NCI-H69 (cell line): ENCODE measurements around the gene CEMIP.

Experiments
- DNase-seq: peaks from one replicate; lab custom pipeline; 2025; lab: John Stamatoyannopoulos, UW

The CEMIP gene

GRCh38 chr15:80890341-80891005 lies 111.3 kb downstream of the CEMIP start:
- DNase-seq: no peak

DNA sequence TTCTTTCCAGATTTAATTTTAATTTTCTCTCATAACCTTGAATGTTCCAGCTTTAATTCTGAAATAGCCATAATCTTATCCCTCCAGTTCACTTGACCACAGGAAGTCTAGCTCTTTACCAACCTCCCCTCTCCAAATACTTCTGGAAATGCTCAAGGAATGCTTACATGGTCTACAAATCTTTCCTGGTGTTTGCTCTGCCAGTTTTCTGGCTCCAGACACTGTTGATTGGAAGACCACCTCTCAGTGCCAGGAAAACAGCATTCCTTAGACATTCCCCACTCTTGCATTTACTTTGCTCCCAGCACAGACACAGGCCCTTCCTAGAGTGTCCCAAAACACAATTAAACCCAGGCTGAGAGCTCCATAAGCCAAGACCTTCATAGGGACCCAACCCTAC lies 111.8 kb downstream of the CEMIP start:
- no peak for DNase-seq

GRCh38 chr15:80892414-80892813 lies 113.2 kb downstream of the CEMIP start:
- DNase-seq: no peak

GRCh38 chr15:80893777-80894176 lies 114.6 kb downstream of the CEMIP start:
- no peak for DNase-seq

DNA sequence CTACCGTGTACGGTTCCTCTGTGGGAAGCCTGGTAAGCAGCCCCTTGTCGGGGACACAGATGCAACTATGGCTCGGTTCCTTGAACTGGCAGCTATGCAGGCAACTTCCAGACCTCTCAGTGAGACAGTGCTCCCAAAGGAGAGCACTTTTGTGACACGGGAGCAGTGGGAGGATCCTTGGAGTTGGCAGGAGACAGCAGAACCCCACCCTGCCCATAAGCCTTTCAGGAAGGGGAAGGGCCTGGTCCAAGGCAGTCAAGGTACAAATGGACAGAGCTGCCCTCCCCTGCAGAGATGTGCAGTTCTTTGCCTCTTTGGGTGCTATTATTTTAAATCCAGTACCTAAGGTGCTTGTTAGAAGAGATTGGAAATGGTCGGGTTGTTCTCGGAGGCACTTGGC lies 115.9 kb downstream of the CEMIP start:
- no peak for DNase-seq

GRCh38 chr15:80895965-80896364 lies 116.8 kb downstream of the CEMIP start:
- DNase-seq: no peak

DNA sequence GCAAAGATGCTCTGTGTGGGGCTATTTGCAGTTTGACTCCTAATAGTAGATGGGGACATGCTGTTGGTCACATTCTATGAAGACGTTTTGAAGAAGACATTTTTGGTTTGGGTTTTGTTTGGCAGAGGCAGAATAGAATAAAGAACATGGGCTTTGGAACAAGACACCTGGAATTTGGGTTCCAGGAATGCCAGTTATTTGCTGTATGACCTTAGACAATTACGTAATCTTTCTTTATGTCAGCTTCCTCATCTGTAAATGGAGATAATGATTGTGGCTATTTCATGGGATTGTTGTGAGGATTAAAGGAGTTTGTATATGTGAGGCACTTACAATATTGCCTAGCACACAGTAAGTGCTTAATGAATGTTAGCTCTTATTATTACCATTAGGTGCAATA lies 118.9 kb downstream of the CEMIP start:
- DNase-seq: no peak

DNA sequence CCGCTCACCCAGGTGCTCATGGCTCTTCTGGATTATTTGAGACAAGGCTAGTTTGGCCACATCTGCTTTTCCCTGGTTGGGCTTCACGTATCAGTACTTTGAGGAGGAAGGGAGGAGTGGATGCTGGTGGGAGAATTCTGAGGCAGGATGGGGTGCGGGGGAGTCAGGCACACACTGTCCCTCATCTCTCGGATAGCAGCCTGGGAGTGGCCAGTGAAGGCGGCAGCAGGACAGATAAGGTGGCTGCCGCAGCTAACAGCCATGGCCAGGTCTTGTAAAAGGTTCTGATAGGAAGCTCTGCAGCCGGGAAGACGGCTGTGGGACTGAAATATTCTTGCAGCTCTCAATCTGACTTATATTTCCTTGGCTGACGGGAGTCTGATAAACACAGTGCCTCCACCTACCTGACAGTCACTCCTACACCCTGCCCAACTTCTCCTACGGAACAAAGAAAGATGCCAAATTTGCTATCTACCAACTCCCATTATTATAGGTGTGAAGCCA lies 123.2 kb downstream of the CEMIP start:
- DNase-seq: no peak

DNA sequence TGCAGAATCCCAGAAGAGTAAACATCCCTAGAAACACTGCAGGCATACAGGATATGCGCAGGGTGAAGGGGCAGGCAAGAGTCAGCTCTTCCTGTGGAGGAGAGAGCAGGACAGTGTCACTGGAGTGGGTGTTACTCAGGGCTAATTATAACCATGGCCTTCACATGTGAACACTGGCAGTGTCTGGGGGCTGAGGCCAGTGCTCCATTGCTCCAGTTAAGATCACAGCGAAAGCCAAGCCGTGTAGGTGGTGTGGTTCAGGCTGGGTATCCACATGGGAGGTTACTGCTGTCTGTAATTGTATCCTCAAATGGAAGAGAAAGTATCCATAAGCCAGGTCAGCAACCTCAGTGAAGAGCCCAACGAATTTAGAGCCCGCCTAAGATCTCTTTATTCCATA lies 125.8 kb downstream of the CEMIP start:
- peak; percentile 63 for DNase-seq

GRCh38 chr15:80906159-80906766 lies 127.1 kb downstream of the CEMIP start:
- peak; percentile 96 for DNase-seq

DNA sequence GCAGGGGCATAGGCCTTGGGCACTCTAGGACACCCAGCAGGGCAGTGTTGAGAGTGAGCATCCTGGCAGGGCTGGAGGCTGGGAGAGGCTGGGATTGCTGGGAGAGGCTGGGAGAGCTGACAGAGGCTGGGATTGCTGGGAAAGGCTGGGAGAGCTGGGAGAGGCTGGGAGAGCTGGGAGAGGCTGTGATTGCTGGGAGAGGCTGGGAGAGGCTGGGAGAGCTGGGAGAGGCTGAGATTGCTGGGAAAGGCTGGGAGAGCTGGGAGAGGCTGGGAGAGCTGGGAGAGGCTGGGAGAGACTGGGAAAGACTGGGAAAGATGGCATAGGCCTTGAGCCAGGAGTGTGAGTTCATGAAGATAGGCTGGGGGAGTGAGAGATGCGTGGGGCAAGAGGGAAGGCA lies 132.7 kb downstream of the CEMIP start:
- DNase-seq: no peak

DNA sequence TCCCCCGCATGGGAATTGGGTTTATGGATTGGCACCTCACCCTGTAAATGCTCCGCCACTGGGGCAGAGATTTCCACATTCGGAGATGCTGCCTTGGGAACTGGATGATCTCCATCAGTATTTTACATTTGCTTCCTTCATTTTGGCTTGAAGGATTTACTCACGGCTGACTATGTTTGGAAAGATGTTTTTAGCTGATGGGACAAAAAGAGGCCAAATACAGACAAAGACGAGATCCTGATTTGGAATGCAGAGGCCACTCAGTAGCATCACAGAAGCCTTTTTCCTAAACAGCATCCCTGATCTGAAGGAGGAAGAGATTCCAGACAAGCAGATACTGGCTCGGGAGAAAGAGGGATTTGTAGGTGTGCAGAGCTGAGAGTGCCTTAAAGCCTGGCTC lies 133.5 kb downstream of the CEMIP start:
- DNase-seq: no peak

- no peak for DNase-seq
Observed at GRCh38 chr15:80913541-80913940, 134.4 kb downstream of the CEMIP start.

DNA sequence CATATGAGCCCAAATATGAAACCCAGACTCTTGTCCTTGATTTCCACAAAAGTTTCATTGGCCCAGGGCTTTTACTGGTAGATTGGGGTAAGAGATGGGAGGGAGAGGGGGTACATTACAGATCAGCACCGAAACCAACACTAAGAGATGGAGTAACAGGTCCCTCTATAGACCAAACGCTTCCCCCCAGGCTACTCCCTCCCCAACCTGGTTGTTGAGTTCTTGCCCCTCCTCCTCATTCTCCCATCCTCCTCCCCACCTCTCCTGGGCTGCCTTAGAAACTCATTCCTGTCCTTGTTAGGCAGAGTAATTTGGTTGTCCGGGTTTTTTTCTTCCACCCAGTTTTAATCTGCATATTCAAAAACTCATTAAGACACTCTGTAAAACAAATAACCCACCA lies 136.3 kb downstream of the CEMIP start:
- peak; percentile 28 for DNase-seq

GRCh38 chr15:80916056-80916455 lies 136.9 kb downstream of the CEMIP start:
- no peak for DNase-seq

GRCh38 chr15:80918196-80918783 lies 139.1 kb downstream of the CEMIP start:
- DNase-seq: no peak

DNA sequence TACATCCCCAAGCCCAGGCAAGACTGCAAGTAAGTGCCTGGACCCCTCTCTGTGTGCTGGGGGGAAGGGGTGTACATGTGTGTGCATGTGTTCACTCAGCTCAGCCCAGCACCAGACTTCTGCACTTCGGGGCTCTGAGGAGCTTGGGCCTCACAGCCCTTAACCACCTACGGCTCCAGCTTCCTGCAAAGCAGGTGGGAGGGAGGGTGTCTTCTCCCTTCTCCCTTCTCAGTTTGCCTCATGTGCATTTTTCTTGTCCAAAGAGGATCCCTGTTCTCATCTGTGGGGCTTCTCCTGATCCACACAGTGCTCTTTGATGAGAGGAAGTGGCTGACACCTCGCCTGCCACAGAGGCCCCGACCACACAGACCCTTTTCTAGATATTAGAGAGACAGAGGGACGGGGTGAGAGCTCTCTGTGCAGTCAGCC lies 141.1 kb downstream of the CEMIP start:
- DNase-seq: no peak

DNA sequence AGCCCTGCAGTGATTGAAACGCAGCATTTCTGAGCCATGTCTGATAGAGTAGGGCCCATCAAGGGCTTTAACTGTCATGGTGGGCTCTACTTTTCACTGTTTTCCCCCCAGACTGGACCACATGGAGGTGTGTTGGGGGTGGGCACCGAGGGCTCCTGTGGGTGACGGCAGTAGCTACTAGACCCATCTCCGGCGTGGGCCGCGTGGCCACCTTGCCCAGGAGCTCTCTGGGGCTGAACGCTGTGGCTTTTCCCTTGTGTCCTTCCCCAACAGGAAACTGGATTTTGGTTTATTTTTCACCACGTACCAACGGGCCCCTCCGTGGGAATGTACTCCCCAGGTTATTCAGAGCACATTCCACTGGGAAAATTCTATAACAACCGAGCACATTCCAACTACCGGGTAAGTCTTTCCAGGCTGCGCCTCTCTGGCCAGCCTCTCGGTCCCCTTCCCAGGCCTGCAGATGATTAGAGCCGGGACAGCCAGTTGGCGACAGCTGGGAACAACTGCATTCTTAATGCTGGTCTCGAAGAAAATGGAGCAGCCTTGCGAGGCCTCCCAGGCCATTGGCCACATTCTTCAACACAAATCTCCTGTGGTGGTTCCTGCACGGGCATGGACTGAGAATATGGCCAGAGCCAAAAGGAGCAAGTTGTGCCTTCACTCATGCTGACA lies 142.7 kb downstream of the CEMIP start:
- DNase-seq: no peak

DNA sequence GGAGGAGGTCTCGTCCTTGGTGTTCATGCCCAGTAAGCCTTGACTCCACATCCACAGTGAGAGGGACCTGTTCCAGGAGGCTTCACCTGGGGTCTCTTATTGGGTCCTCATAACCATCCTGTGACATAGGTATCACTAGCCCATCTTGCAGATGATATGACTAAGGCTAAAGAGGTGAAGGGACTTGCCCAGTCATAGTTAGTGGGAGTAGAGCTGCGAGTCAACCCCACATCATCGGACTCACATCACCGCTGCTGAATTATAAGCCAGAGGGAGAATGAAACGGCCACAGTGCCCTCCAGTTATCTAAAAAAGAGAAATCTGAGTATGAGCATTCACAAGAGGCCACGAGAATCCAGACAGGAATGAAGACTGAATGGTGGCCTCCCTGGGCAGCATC lies 144.5 kb downstream of the CEMIP start:
- no peak for DNase-seq

- no peak for DNase-seq
Observed at GRCh38 chr15:80924278-80924677, 145.1 kb downstream of the CEMIP start.

- DNase-seq: no peak
Observed at GRCh38 chr15:80925597-80926059, 146.5 kb downstream of the CEMIP start.

DNA sequence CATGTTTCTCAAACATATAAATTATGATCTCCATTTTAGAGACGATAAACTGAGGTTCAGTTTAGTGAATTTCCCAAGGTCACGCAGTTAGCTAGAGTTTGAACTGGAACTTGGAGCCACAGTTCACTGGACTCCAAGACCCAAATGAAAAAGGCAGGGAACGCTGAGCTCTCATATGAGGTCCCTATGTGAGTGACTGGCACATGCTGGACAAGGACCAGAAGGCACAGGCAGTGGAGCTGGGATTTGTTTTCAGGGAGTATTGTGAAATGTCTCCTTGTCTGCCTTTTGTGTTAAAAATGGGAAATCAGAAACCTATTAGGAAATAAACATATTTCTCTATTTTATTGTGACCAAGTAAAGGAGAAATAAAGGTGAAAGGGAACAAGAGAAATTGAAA lies 147.0 kb downstream of the CEMIP start:
- no peak for DNase-seq

- no peak for DNase-seq
Observed at GRCh38 chr15:80929225-80929624, 150.1 kb downstream of the CEMIP start.
